WTC11 (cell line): ENCODE results near the gene CRYGS. TPM values are rescaled to one million over a fixed set of nuclear protein-coding genes. Genes with fewer than 3 reads are reported as not detected.

Experiments used
- ATAC-seq: fragments of 200-7000 bp; cut with Tn5 transposase; 2 replicates; pipeline ENCODE4 v1.10.0; 2021; ENCODE audit warnings: mild to moderate bottlenecking, moderate library complexity
- CTCF ChIA-PET: fragments of 300-600 bp; sonication (Branson Sonifier 250); formaldehyde crosslinking; loops from one replicate; lab custom pipeline; 2021; ENCODE audit warnings: antibody characterized with exemption; lab: Charles Lee
- POLR2A ChIA-PET: fragments of 350-600 bp; sonication (Branson Sonifier 250); formaldehyde crosslinking; loops from one replicate; lab custom pipeline; 2021; ENCODE audit warnings: antibody characterized with exemption; lab: Charles Lee
- DNase-seq: peaks from one replicate; pipeline ENCODE4 v3.0.0; 2021; ENCODE audit warnings: low spot score
- H3K27ac Mint-ChIP-seq: 2 replicates; pipeline ENCODE4 v1.8.0; 2021; ENCODE audit warnings: mixed read lengths
- H3K27me3 Mint-ChIP-seq: 2 replicates; pipeline ENCODE4 v1.8.0; 2021; ENCODE audit warnings: low read depth, mild to moderate bottlenecking, moderate library complexity, mixed read lengths
- H3K36me3 Mint-ChIP-seq: 2 replicates; pipeline ENCODE4 v1.8.0; 2021; ENCODE audit warnings: mixed read lengths
- H3K4me1 Mint-ChIP-seq: 2 replicates; pipeline ENCODE4 v1.8.0; 2022; ENCODE audit warnings: mixed read lengths
- H3K4me3 Mint-ChIP-seq: 2 replicates; pipeline ENCODE4 v1.8.0; 2021; ENCODE audit warnings: mild to moderate bottlenecking, moderate library complexity, mixed read lengths
- H3K9me3 Mint-ChIP-seq: 2 replicates; pipeline ENCODE4 v1.8.0; 2021; ENCODE audit warnings: mixed read lengths
- ATF1 ChIP-seq: sonication (generic); formaldehyde crosslinking; IDR thresholded peaks from 2 replicates; pipeline ENCODE4 v1.8.1; 2023; ENCODE audit warnings: mild to moderate bottlenecking, moderate library complexity, missing genetic modification reagents
- CREB1 ChIP-seq: sonication (generic); formaldehyde crosslinking; IDR thresholded peaks from 2 replicates; pipeline ENCODE4 v1.8.0; 2023; ENCODE audit warnings: mild to moderate bottlenecking, missing genetic modification reagents
- CTCF ChIP-seq: fragments of 200-600 bp; IDR thresholded peaks from 2 replicates; pipeline ENCODE4 v1.8.0; 2022; ENCODE audit warnings: antibody characterized with exemption
- JUN ChIP-seq: sonication (generic); formaldehyde crosslinking; IDR thresholded peaks from 2 replicates; pipeline ENCODE4 v1.8.0; 2023; ENCODE audit warnings: mild to moderate bottlenecking, missing genetic modification reagents
- KAT7 ChIP-seq: sonication (generic); formaldehyde crosslinking; IDR thresholded peaks from 2 replicates; pipeline ENCODE4 v1.8.1; 2023; ENCODE audit warnings: missing genetic modification reagents, mild to moderate bottlenecking, borderline replicate concordance
- total RNA-seq: library from RNA; stranded (reverse); gene quantifications from 3 replicates; pipeline ENCODE4 v1.2.3, GENCODE V29; 2021
- TF ChIP-seq, protein P1 (sequence below): fragments of 250-450 bp; sonication (Bioruptor Pico); IDR thresholded peaks from 2 replicates; pipeline ENCODE4 v1.9.0; 2021; ENCODE audit warnings: moderate library complexity, mild to moderate bottlenecking, inconsistent platforms, borderline replicate concordance
- TF ChIP-seq, protein P2 (sequence below): fragments of 250-450 bp; sonication (Bioruptor Pico); conservative IDR thresholded peaks from 2 replicates; pipeline ENCODE4 v1.9.0; 2021; ENCODE audit warnings: mild to moderate bottlenecking
- TF ChIP-seq, protein P3 (sequence below): sonication (generic); formaldehyde crosslinking; IDR thresholded peaks from 2 replicates; pipeline ENCODE4 v1.8.1; 2023; ENCODE audit warnings: mild to moderate bottlenecking, missing genetic modification reagents
- TF ChIP-seq, protein P4 (sequence below): sonication (generic); formaldehyde crosslinking; IDR thresholded peaks from 2 replicates; pipeline ENCODE4 v1.8.1; 2022; ENCODE audit warnings: missing genetic modification reagents, borderline replicate concordance
- TF ChIP-seq, protein P5 (sequence below): sonication (generic); formaldehyde crosslinking; IDR thresholded peaks from 2 replicates; pipeline ENCODE4 v1.8.1; 2022; ENCODE audit warnings: low read depth, missing genetic modification reagents, borderline replicate concordance

CRYGS gene
- total RNA-seq, 1 experiment from 2014 or later = 1.7 TPM

GRCh38 chr3:186540835-186541226, 3.3 kb downstream of the CRYGS start:
- H3K27ac Mint-ChIP-seq = peak overlapping the region; percentile 22
- POLR2A ChIA-PET = interaction anchor here (1.8 kb wide), 1 partner anchor 281 kb away, joined by 4 read pairs; no protein-coding TSS in a partner anchor
- TF ChIP-seq, protein P1, sequence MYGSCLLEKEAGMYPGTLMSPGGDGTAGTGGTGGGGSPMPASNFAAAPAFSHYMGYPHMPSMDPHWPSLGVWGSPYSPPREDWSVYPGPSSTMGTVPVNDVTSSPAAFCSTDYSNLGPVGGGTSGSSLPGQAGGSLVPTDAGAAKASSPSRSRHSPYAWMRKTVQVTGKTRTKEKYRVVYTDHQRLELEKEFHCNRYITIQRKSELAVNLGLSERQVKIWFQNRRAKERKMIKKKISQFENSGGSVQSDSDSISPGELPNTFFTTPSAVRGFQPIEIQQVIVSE (CRISPR knock-in tag) = no peak
- TF ChIP-seq JUN = no peak
- no peaks in the 10 kb centered on the region for H3K27me3 Mint-ChIP-seq
- peaks cover 6% of the 10 kb centered on the region for H3K4me1 Mint-ChIP-seq
- no peaks in the 10 kb centered on the region for H3K9me3 Mint-ChIP-seq
- no peak for DNase-seq
- H3K4me3 Mint-ChIP-seq = no peak overlapping the region
- no peak; the same call in 1 of the 2 replicates for ATAC-seq
- CTCF ChIA-PET = interaction anchor here (0.6 to 3.7 kb wide), 56 partner anchors 8 to 597 kb away, joined by 3 to 117 read pairs (median 4); partner anchors contain the start of genes DGKG and DNAJB11
- H3K36me3 Mint-ChIP-seq = no peaks in the 10 kb centered on the region

DNA sequence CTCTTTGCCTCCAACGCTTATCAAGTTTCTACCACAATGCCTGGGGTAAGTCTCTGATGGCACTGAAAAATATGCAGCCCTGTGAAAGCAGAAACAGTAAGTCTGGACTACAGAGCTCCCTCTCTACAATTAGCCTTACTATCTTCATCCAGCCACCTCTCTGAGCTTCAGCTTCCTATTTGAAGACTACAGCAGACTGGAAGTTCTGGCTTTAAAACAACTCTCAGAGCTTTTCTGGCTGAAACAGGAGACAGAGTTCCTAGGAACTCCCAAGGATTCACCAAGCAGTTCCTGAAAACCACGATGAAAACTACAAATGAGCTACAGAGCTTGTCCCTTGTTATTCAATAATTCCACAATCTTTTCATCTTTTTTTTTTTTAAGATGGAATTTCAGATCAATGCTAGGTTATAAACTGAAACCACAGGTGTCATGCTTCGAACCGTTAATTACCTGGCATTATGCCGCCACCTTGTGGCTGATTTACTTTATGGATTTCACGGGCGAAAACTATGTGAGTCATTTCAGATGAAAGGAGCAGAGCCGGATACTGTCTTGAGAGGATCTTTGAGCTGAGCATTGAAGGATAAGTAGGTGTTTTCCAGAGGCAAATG, 3.9 kb downstream of the CRYGS start:
- H3K4me3 Mint-ChIP-seq = no peak overlapping the region
- H3K27ac Mint-ChIP-seq = peak overlapping the region; percentile 22
- DNase-seq (peak; percentile 75), ATAC-seq (peak; percentile 86)
- TF ChIP-seq, protein P2, sequence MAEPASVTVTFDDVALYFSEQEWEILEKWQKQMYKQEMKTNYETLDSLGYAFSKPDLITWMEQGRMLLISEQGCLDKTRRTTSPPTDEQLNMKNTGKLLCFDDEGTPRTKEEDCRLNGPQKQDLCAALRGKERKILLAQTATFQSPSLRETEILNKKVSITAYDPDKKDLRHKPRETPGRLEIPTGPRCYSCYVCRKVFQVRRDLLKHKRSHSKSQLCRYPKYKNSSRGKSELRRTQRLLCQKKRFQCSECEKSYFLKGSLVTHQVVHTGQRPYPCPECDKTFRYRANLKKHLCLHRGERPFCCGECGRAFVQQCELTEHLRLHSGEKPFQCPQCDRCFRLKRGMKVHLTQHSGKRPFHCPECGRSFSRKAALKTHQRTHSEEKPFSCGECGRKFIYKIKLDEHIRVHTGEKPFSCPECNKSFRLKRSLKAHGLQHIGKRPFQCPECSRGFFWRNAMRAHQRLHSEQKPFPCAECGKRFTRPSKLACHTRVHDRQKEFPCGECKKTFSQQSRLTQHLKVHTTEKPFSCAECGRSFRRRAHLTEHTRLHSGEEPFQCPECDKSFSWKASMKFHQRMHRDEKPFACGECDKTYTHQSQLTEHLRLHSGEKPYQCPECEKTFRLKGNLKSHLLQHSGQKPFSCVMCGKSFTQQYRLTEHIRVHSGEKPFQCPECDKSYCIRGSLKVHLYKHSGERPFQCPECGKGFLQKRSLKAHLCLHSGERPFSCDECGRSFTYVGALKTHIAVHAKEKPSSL (CRISPR knock-in tag) = no peak
- peak; percentile 40; the same call in 1 of the 2 replicates for TF ChIP-seq CTCF
- CTCF ChIA-PET = interaction anchor here (0.6 to 3.7 kb wide), 64 partner anchors 8 to 597 kb away, joined by 3 to 117 read pairs (median 4); partner anchors contain the start of genes DGKG and DNAJB11
- no peaks in the 10 kb centered on the region for H3K27me3 Mint-ChIP-seq
- no peaks in the 10 kb centered on the region for H3K36me3 Mint-ChIP-seq
- no peaks in the 10 kb centered on the region for H3K9me3 Mint-ChIP-seq
- POLR2A ChIA-PET = interaction anchor here (0.7 to 1.8 kb wide), 2 partner anchors 248 to 281 kb away, joined by 3 to 4 read pairs; no protein-coding TSS in a partner anchor
- H3K4me1 Mint-ChIP-seq = peaks cover 6% of the 10 kb centered on the region

- DNase-seq = no peak
- Mint-ChIP-seq H3K4me1 (peaks cover 6% of the 10 kb centered on the region), H3K36me3 (no peaks in the 10 kb centered on the region), H3K27ac (0 out of 2 replicates have a peak overlapping the region, but pooled peaks have one; percentile 11), H3K4me3 (no peak overlapping the region), H3K27me3 (no peaks in the 10 kb centered on the region), H3K9me3 (no peaks in the 10 kb centered on the region)
- POLR2A ChIA-PET = no interaction called here
- no peak for ATAC-seq
- CTCF ChIA-PET = interaction anchor here (0.7 to 3.7 kb wide), 8 partner anchors 10 to 595 kb away, joined by 3 to 117 read pairs (median 12); partner anchors contain the start of gene DNAJB11
- TF ChIP-seq, protein P3, sequence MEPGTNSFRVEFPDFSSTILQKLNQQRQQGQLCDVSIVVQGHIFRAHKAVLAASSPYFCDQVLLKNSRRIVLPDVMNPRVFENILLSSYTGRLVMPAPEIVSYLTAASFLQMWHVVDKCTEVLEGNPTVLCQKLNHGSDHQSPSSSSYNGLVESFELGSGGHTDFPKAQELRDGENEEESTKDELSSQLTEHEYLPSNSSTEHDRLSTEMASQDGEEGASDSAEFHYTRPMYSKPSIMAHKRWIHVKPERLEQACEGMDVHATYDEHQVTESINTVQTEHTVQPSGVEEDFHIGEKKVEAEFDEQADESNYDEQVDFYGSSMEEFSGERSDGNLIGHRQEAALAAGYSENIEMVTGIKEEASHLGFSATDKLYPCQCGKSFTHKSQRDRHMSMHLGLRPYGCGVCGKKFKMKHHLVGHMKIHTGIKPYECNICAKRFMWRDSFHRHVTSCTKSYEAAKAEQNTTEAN = no peak
- no peak for TF ChIP-seq ATF1 (CRISPR knock-in tag)
- TF ChIP-seq, protein P4, sequence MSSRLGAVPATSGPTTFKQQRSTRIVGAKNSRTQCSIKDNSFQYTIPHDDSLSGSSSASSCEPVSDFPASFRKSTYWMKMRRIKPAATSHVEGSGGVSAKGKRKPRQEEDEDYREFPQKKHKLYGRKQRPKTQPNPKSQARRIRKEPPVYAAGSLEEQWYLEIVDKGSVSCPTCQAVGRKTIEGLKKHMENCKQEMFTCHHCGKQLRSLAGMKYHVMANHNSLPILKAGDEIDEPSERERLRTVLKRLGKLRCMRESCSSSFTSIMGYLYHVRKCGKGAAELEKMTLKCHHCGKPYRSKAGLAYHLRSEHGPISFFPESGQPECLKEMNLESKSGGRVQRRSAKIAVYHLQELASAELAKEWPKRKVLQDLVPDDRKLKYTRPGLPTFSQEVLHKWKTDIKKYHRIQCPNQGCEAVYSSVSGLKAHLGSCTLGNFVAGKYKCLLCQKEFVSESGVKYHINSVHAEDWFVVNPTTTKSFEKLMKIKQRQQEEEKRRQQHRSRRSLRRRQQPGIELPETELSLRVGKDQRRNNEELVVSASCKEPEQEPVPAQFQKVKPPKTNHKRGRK (CRISPR knock-in tag) = no peak
- TF ChIP-seq, protein P5, sequence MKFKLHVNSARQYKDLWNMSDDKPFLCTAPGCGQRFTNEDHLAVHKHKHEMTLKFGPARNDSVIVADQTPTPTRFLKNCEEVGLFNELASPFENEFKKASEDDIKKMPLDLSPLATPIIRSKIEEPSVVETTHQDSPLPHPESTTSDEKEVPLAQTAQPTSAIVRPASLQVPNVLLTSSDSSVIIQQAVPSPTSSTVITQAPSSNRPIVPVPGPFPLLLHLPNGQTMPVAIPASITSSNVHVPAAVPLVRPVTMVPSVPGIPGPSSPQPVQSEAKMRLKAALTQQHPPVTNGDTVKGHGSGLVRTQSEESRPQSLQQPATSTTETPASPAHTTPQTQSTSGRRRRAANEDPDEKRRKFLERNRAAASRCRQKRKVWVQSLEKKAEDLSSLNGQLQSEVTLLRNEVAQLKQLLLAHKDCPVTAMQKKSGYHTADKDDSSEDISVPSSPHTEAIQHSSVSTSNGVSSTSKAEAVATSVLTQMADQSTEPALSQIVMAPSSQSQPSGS (CRISPR knock-in tag) = no peak
- no peak for TF ChIP-seq CREB1 (CRISPR knock-in tag)
- TF ChIP-seq KAT7 = no peak
These were observed 5.4 kb downstream of the CRYGS start for GRCh38 chr3:186538779-186539178.
